ENCODE results near the gene SRC.
A peak's percentile ranks its signal among the peaks of the same experiment; 100 is the strongest.

The SRC gene

DNA sequence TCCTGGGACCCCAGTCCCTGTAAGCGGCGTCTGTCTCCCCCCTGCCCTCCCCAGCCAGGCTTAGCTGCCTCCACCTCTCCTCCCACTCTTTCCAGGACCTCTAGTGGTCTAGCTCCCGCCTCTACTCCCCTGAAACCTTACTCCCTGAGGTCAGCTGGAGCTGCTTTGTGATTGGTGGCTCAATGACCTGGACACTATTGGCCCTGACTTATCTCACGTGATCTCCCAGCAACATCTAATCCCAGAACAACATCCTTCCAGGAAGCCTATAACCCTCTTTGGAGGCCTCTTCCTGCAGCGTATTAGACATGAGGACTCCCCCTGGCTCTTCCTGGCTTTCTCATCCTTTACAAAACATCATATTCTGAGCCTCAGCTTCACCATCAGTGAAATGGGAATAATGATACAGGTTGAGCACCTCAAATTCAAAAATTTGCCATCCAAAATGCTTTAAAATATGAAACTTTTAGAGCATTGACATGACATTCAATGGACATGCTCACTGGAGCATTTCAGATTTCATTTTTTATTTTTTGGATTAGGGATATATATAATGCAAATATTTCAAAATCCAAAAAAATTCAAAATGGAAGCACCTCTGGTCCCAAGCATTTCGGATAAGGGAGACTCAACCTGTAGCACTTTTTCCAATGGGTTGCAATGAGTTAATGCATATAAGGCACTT lies 16.3 kb upstream of the SRC start:
- no peaks in the 10 kb centered on the region; a peak in 1 of 22 replicates for H4K20me1 ChIP-seq
- no peak overlapping the region for H3K4me2 ChIP-seq
- no peaks in the 10 kb centered on the region for H3K36me3 ChIP-seq
- no peak overlapping the region for H3K9ac ChIP-seq
- H3K4me1 ChIP-seq, result peaks cover 2 to 33% (median 13%) of the 10 kb centered on the region in 10 experiments
- no peaks in the 10 kb centered on the region for H3K9me3 ChIP-seq (replicated peaks in 1 of 11)
- H3K27me3 ChIP-seq, result no peaks in the 10 kb centered on the region
- no peak overlapping the region for H3K27ac ChIP-seq
- no peak for TF ChIP-seq Cebpa-rat (IDR thresholded peaks at IDR 0.05)
- H3K4me3 ChIP-seq, result no peak overlapping the region

DNA sequence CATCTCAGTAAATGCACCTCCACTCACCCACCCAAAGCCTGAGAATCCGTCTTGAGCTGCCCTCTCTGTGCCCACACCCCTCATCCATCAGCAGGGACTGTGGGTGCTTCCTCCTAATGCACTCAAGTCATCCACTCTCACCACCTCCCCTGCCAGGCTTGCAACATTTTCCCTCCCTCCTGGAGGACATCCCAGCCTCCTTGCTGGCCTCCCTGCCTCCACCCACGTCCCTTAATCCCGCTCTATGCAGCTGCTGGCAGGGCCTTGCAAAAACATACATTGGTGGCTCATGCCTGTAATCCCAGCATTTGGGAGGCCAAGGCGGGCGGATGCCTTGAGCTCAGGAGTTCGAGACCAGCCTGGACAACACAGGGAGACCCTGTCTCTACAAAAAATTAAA lies 15.6 kb upstream of the SRC start:
- Histone ChIP-seq H3K4me1 (peaks cover 9 to 40% (median 20%) of the 10 kb centered on the region in 10 experiments), H3K36me3 (no peaks in the 10 kb centered on the region), H3K9me3 (replicated peaks in 1 of 11) (no peaks in the 10 kb centered on the region), H3K4me3 (no peak overlapping the region), H3K27ac (no peak overlapping the region), H3K4me2 (no peak overlapping the region), H3K27me3 (no peaks in the 10 kb centered on the region), H4K20me1 (no peaks in the 10 kb centered on the region; a peak in 1 of 22 replicates), H3K9ac (no peak overlapping the region)
- no peak for TF ChIP-seq Cebpa-rat (IDR thresholded peaks at IDR 0.05)

DNA sequence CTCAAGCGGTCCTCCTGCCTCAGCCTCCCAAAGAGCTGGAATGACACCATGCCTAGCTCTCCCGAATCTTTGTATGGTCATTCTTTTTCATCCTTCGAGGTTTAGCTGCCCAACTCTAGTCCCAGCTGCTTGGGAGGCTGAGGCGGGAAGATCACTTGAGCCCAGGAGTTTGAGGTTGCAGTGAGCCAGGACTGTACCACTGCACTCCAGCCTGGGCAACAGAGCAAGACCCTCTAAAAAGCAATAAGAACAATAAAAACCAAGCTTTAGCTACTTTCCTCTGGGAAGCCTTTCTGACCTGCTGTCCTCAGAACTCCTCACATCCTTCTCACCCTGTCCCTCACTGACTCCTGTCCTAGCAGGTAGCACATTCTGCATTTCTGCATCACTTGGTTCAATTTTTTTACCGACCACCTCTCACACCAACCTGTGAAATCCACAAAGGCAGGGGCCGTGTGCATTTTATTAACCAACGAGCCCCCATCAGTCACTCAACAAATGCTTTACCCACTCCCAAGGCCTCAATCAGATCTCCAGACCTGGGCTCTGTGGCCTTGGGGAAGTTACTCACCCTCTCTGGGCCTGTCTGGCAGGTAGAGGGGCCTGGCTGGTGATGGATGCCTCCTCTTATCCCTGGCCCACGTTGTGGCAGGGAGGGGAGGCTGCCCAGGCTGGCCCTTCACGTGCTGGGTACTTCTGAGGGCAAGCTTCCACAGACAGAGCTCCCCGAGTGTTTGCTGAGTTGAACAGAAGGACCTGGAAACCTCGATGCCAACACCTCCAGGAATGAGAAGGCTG lies 14.7 kb upstream of the SRC start:
- Histone ChIP-seq H3K27me3 (no peaks in the 10 kb centered on the region), H4K20me1 (no peaks in the 10 kb centered on the region; a peak in 2 of 22 replicates), H3K4me2 (peak overlapping the region in 1 of 11 experiments; percentile 11; a peak in 1 of 22 replicates), H3K36me3 (no peaks in the 10 kb centered on the region), H3K27ac (no peak overlapping the region; a peak in 1 of 22 replicates), H3K4me1 (peaks cover 18 to 49% (median 29%) of the 10 kb centered on the region in 10 experiments), H3K9ac (0 out of 22 replicates have a peak overlapping the region, but pooled peaks of 2 of the 11 experiments have one; percentile 1 to 8), H3K4me3 (no peak overlapping the region), H3K9me3 (replicated peaks in 1 of 11) (no peaks in the 10 kb centered on the region)
- no peak for TF ChIP-seq Cebpa-rat (IDR thresholded peaks at IDR 0.05)

DNA sequence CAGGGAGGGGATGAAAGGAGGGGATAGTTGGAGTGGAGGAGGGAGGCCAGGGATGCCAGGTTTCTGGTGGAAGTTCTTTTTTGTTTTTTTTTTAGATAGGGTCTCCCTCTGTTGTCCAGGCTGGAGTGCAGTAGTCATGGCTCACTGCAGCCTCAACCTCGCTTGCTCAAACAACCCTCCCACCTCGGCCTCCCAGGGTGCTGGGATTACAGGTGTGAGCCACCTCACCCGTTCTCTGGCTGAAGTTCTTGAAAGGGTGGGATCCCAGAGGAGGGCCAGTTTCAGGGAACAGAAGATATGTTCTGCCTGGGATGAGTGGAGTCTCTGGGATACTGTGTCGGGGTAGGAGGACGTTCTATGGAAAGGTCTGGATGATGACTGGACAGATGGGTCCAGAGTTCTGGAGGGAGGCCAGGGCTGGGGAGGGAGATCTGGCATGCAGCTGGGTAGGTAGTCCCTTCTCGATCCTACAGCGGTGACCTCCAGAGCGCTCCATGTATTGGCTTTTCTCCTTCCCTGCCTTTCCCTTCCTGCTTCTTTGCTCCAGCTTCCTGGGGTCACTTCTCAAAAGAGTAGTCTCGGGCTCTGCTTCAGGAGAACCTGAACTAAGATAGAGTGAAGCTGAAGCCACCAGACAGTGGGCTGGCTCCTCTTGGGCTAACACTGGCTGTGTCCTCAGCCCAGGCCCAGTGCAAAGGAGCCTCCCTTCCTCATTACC lies 12.7 kb upstream of the SRC start:
- Histone ChIP-seq H3K4me2 (peak overlapping the region in 5 of 11 experiments; percentile 57 to 94 (median 73); a peak in 11 of 22 replicates), H3K4me1 (peaks cover 33 to 67% (median 48%) of the 10 kb centered on the region in 10 experiments), H3K4me3 (no peak overlapping the region), H3K36me3 (no peaks in the 10 kb centered on the region), H3K9me3 (replicated peaks in 1 of 11) (no peaks in the 10 kb centered on the region), H4K20me1 (peaks cover 0 to 9% (median 0%) of the 10 kb centered on the region in 11 experiments; a peak in 3 of 22 replicates), H3K9ac (peak overlapping the region in 2 of 11 experiments; percentile 28 to 31; a peak in 3 of 22 replicates), H3K27ac (peak overlapping the region in 5 of 11 experiments; percentile 15 to 71 (median 29); a peak in 6 of 22 replicates), H3K27me3 (no peaks in the 10 kb centered on the region)
- no peak for TF ChIP-seq Cebpa-rat (IDR thresholded peaks at IDR 0.05)

DNA sequence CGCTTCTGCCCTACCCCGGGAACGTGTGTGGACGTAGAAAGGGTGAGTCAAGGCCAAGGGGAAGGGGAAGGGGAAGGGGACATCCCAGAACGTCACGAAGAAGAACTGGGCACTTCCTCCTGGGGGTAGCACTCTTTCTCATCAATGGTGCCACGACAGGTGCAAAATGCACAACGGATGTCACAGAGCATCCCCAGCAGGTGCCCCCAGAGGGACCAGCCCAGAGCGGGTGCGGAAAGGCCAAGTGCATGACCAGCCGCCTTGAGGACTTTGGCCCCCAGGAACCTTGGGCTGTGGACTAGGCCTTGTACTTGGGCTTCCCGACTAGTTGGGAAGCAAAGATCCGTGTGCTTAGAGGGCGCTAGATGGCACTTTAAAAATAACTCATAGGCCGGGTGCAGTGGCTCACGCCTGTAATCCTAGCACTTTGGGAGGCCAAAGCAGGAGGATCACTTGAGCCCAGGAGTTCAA lies 12.1 kb upstream of the SRC start:
- no peak for TF ChIP-seq Cebpa-rat (IDR thresholded peaks at IDR 0.05)
- Histone ChIP-seq H4K20me1 (peaks cover 0 to 9% (median 0%) of the 10 kb centered on the region in 11 experiments; a peak in 3 of 22 replicates), H3K36me3 (no peaks in the 10 kb centered on the region), H3K4me1 (peaks cover 33 to 73% (median 53%) of the 10 kb centered on the region in 10 experiments), H3K4me2 (peak overlapping the region in 5 of 11 experiments; percentile 57 to 94 (median 73); a peak in 11 of 22 replicates), H3K9ac (peak overlapping the region in 2 of 11 experiments; percentile 28 to 31; a peak in 1 of 22 replicates), H3K4me3 (no peak overlapping the region), H3K27ac (peak overlapping the region in 5 of 11 experiments; percentile 15 to 71 (median 29); a peak in 5 of 22 replicates), H3K27me3 (no peaks in the 10 kb centered on the region), H3K9me3 (replicated peaks in 1 of 11) (no peaks in the 10 kb centered on the region)

DNA sequence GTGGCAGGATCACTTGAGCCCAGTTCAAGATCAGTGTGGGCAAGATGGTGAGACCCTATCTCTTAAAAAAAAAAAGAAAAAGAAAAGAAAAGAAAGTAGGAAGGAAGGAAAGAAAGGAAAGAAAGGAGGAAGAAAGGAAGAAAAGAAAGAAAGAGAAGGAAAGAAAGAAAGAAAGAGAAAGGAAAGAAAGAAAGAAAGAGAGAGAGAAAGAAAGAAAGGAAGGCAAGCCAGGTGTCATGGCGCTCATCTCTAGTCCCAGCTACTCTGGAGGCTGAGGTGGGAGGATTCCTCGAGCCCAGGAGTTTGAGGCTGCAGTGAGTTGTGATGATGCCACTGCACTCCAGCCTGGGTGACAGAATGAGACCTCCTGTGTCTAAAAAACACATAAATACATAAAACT lies 11.5 kb upstream of the SRC start:
- no peak for TF ChIP-seq Cebpa-rat (IDR thresholded peaks at IDR 0.05)
- Histone ChIP-seq H3K4me1 (peaks cover 33 to 79% (median 56%) of the 10 kb centered on the region in 10 experiments), H3K27ac (peak overlapping the region in 1 of 11 experiments; percentile 75; a peak in 2 of 22 replicates), H4K20me1 (peaks cover 0 to 9% (median 0%) of the 10 kb centered on the region in 11 experiments; a peak in 3 of 22 replicates), H3K4me2 (peak overlapping the region in 9 of 11 experiments; percentile 75 to 97 (median 94); a peak in 11 of 22 replicates), H3K4me3 (no peak overlapping the region), H3K9me3 (replicated peaks in 1 of 11) (no peaks in the 10 kb centered on the region), H3K27me3 (no peaks in the 10 kb centered on the region), H3K9ac (no peak overlapping the region), H3K36me3 (no peaks in the 10 kb centered on the region)

DNA sequence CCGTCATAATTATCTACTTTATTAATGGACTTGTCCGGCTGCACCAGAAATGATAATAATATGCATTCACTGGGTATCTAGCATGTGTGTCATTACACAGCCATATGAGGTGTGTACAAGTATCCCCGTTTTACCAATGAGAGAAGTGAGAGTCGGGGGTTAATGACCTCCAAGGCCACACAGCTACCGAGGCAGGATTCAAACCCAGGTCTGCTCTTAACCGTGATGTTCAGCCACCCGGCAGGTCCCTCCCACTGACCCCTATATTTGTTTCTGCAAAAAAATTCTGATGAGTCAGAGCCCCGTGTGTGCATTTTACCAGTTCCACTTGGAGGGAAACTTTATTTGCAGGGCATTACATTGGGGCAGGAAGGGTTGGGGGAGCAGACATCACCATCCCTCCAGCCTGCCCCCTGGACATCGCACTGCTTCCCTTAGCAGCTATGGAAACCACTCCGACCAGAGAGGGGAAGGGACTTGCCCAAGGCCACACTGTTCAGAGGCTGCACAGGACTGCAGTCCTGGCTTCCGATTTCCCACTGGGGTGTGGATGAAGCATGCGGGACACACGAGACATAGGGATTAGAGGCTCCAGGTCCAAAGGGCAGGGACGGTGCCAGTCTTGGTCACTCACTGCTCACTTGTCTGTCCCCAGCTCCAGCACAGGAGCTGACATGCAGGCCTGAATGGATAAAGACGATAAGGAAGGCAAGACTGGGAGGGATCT lies 10.1 kb upstream of the SRC start:
- Histone ChIP-seq H3K4me1 (peaks cover 33 to 82% (median 57%) of the 10 kb centered on the region in 10 experiments), H3K27me3 (no peaks in the 10 kb centered on the region), H3K9ac (peak overlapping the region in 10 of 11 experiments; percentile 4 to 65 (median 60); a peak in 15 of 22 replicates), H3K4me3 (peak overlapping the region in 5 of 10 experiments; percentile 24 to 50 (median 32); a peak in 7 of 20 replicates), H3K4me2 (peak overlapping the region; percentile 75 to 97 (median 89)), H3K27ac (peak overlapping the region; percentile 40 to 79 (median 74); a peak in 20 of 22 replicates), H3K36me3 (no peaks in the 10 kb centered on the region), H4K20me1 (peaks cover 0 to 9% (median 0%) of the 10 kb centered on the region in 11 experiments; a peak in 2 of 22 replicates), H3K9me3 (replicated peaks in 1 of 11) (no peaks in the 10 kb centered on the region)
- no peak for TF ChIP-seq Cebpa-rat (IDR thresholded peaks at IDR 0.05)

Data from BLaER1 treated with 17β-estradiol and CSF1 and Interleukin-3, amounts not matched to agents 10 nM and 100 nM (cell line).